HEK293 (cell line): ENCODE results near the gene DNAJC4.

ENCODE experiments used
- CTCF ChIA-PET: fragments of 350-600 bp; formaldehyde crosslinking; extraction: SDS; loops from one replicate; lab custom pipeline; 2021; ENCODE audit warnings: antibody characterized with exemption; lab: Yijun Ruan, JAX
- POLR2A ChIA-PET: fragments of 300-600 bp; formaldehyde crosslinking; extraction: SDS; loops from one replicate; lab custom pipeline; 2020; ENCODE audit warnings: antibody characterized with exemption, inconsistent platforms; lab: Yijun Ruan, JAX
- H3K27ac ChIP-seq: fragments of 200-500 bp; sonication (Bioruptor generic); 2 replicates; pipeline ENCODE4 v1.5.1; 2014; ENCODE audit warnings: low read depth, low read length, control low read depth, inconsistent platforms; ENCODE audit errors: extremely low read depth
- H3K36me3 ChIP-seq, 2 experiments: fragments of 200-500 bp in 1 of 2; sonication (Bioruptor generic) in 1 of 2; 1 replicate in 1 of 2; 2 replicates in 1 of 2; pipeline ENCODE4 v1.5.1; 2014 to 2017; ENCODE audit warnings: inconsistent platforms in 2 of 2, low read length in 2 of 2; ENCODE audit not compliant: control insufficient read depth in 2 of 2, insufficient read depth in 1 of 2
- H3K4me1 ChIP-seq: fragments of 200-500 bp; sonication (Bioruptor generic); 2 replicates; pipeline ENCODE4 v1.5.1; 2014; ENCODE audit warnings: mild to moderate bottlenecking, low read length, inconsistent platforms; ENCODE audit not compliant: control insufficient read depth, insufficient read depth
- H3K4me3 ChIP-seq: 2 replicates; pipeline ENCODE4 v1.5.1; 2011; ENCODE audit warnings: low read depth, mild to moderate bottlenecking, control low read depth, low read length, moderate library complexity
- H3K9me3 ChIP-seq: fragments of 200-500 bp; sonication (Bioruptor generic); 2 replicates; pipeline ENCODE4 v1.5.1; 2014; ENCODE audit warnings: low read depth, low read length, inconsistent platforms; ENCODE audit not compliant: control insufficient read depth, insufficient read depth
- GLIS1 ChIP-seq: fragments of 450-650 bp; formaldehyde crosslinking; IDR thresholded peaks from 2 replicates; pipeline ENCODE4 v1.5.1; 2016; ENCODE audit warnings: missing biosample characterization, missing genetic modification characterization
- GLIS2 ChIP-seq: fragments of 450-650 bp; formaldehyde crosslinking; IDR thresholded peaks from 2 replicates; pipeline ENCODE4 v1.5.1; 2016; ENCODE audit warnings: missing biosample characterization, missing genetic modification characterization
- KLF1 ChIP-seq: fragments of 450-650 bp; formaldehyde crosslinking; IDR thresholded peaks from 2 replicates; pipeline ENCODE4 v1.5.1; 2016; ENCODE audit warnings: missing biosample characterization, missing genetic modification characterization
- KLF17 ChIP-seq: fragments of 450-650 bp; formaldehyde crosslinking; IDR thresholded peaks from 2 replicates; pipeline ENCODE4 v1.5.1; 2016; ENCODE audit warnings: missing biosample characterization, missing genetic modification characterization
- KLF8 ChIP-seq: fragments of 450-650 bp; formaldehyde crosslinking; IDR thresholded peaks from 2 replicates; pipeline ENCODE4 v1.5.1; 2016; ENCODE audit warnings: missing biosample characterization, missing genetic modification characterization
- MZF1 ChIP-seq: fragments of 450-650 bp; formaldehyde crosslinking; IDR thresholded peaks from 2 replicates; pipeline ENCODE4 v1.5.1; 2017; ENCODE audit warnings: missing biosample characterization, missing genetic modification characterization, borderline replicate concordance
- SP2 ChIP-seq: fragments of 450-650 bp; formaldehyde crosslinking; IDR thresholded peaks from 2 replicates; pipeline ENCODE4 v1.5.1; 2016; ENCODE audit warnings: missing biosample characterization, missing genetic modification characterization
- ZBTB20 ChIP-seq: fragments of 450-650 bp; formaldehyde crosslinking; IDR thresholded peaks from 2 replicates; pipeline ENCODE4 v1.5.1; 2016; ENCODE audit warnings: missing biosample characterization, missing genetic modification characterization
- ZFHX2 ChIP-seq: fragments of 450-650 bp; formaldehyde crosslinking; conservative IDR thresholded peaks from 2 replicates; pipeline ENCODE4 v1.5.1; 2016; ENCODE audit warnings: missing biosample characterization, missing genetic modification characterization
- ZNF121 ChIP-seq: fragments of 450-650 bp; formaldehyde crosslinking; IDR thresholded peaks from 2 replicates; pipeline ENCODE4 v1.5.1; 2016; ENCODE audit warnings: missing biosample characterization, missing genetic modification characterization
- ZNF366 ChIP-seq: fragments of 450-650 bp; formaldehyde crosslinking; conservative IDR thresholded peaks from 2 replicates; pipeline ENCODE4 v1.5.1; 2016; ENCODE audit warnings: missing biosample characterization, missing genetic modification characterization
- ZNF600 ChIP-seq: fragments of 450-650 bp; formaldehyde crosslinking; IDR thresholded peaks from 2 replicates; pipeline ENCODE4 v1.5.1; 2016; ENCODE audit warnings: missing biosample characterization, missing genetic modification characterization
- TF ChIP-seq, protein P1 (sequence below): fragments of 450-650 bp; formaldehyde crosslinking; IDR thresholded peaks from 2 replicates; pipeline ENCODE4 v1.5.1; 2016; ENCODE audit warnings: missing biosample characterization, missing genetic modification characterization, low read depth
- TF ChIP-seq, protein P2 (sequence below): fragments of 450-650 bp; formaldehyde crosslinking; IDR thresholded peaks from 2 replicates; pipeline ENCODE4 v1.5.1; 2016; ENCODE audit warnings: missing biosample characterization, missing genetic modification characterization
- TF ChIP-seq, protein P3 (sequence below): fragments of 450-650 bp; formaldehyde crosslinking; IDR thresholded peaks from 2 replicates; pipeline ENCODE4 v1.5.1; 2017; ENCODE audit warnings: missing biosample characterization, missing genetic modification characterization

Gene DNAJC4

GRCh38 chr11:64241491-64242374 lies 11.4 kb downstream of the DNAJC4 start (continued):
- TF ChIP-seq, protein P1, sequence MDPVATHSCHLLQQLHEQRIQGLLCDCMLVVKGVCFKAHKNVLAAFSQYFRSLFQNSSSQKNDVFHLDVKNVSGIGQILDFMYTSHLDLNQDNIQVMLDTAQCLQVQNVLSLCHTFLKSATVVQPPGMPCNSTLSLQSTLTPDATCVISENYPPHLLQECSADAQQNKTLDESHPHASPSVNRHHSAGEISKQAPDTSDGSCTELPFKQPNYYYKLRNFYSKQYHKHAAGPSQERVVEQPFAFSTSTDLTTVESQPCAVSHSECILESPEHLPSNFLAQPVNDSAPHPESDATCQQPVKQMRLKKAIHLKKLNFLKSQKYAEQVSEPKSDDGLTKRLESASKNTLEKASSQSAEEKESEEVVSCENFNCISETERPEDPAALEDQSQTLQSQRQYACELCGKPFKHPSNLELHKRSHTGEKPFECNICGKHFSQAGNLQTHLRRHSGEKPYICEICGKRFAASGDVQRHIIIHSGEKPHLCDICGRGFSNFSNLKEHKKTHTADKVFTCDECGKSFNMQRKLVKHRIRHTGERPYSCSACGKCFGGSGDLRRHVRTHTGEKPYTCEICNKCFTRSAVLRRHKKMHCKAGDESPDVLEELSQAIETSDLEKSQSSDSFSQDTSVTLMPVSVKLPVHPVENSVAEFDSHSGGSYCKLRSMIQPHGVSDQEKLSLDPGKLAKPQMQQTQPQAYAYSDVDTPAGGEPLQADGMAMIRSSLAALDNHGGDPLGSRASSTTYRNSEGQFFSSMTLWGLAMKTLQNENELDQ (tag by site-specific recombination): no peak
- TF ChIP-seq MZF1: no peak

GRCh38 chr11:64243236-64243854 lies 13.0 kb downstream of the DNAJC4 start:
- CTCF ChIA-PET: interaction anchor here (0.6 to 2.2 kb wide), 7 partner anchors 8 to 112 kb away, joined by 3 to 13 read pairs (median 5); partner anchors contain the start of genes FERMT3 and PLCB3
- Histone ChIP-seq H3K27ac (no peak overlapping the region), H3K4me3 (no peak overlapping the region), H3K4me1 (no peaks in the 10 kb centered on the region), H3K36me3 (peaks cover 0 to 27% of the 10 kb centered on the region in 2 experiments; a peak in 1 of 3 replicates), H3K9me3 (no peaks in the 10 kb centered on the region)
- POLR2A ChIA-PET: interaction anchor here (0.8 to 7.2 kb wide), 10 partner anchors 8 to 74 kb away, joined by 3 to 96 read pairs (median 4); partner anchors contain the start of genes BAD, ESRRA, PRDX5 and STIP1
- peak; percentile 39; the same call in 1 of the 2 replicates for TF ChIP-seq ZBTB20 (tag by site-specific recombination)
- TF ChIP-seq ZNF121 (tag by site-specific recombination): no peak
- peak; percentile 49 for TF ChIP-seq GLIS2 (tag by site-specific recombination)
- TF ChIP-seq ZNF600 (tag by site-specific recombination): peak; percentile 73
- TF ChIP-seq, protein P2, sequence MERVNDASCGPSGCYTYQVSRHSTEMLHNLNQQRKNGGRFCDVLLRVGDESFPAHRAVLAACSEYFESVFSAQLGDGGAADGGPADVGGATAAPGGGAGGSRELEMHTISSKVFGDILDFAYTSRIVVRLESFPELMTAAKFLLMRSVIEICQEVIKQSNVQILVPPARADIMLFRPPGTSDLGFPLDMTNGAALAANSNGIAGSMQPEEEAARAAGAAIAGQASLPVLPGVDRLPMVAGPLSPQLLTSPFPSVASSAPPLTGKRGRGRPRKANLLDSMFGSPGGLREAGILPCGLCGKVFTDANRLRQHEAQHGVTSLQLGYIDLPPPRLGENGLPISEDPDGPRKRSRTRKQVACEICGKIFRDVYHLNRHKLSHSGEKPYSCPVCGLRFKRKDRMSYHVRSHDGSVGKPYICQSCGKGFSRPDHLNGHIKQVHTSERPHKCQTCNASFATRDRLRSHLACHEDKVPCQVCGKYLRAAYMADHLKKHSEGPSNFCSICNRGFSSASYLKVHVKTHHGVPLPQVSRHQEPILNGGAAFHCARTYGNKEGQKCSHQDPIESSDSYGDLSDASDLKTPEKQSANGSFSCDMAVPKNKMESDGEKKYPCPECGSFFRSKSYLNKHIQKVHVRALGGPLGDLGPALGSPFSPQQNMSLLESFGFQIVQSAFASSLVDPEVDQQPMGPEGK (tag by site-specific recombination): peak; percentile 60
- peak; percentile 28; the same call in 1 of the 2 replicates for TF ChIP-seq KLF8 (tag by site-specific recombination)
- TF ChIP-seq GLIS1 (tag by site-specific recombination): peak; percentile 87
- peak; percentile 23; the same call in 1 of the 2 replicates for TF ChIP-seq KLF17
- TF ChIP-seq KLF1 (tag by site-specific recombination): 0 out of 2 replicates have a peak, but pooled peaks have one; percentile 33
- peak; percentile 14; the same call in 1 of the 2 replicates for TF ChIP-seq SP2 (tag by site-specific recombination)
- no peak for TF ChIP-seq ZNF366 (tag by site-specific recombination)
- TF ChIP-seq, protein P3, sequence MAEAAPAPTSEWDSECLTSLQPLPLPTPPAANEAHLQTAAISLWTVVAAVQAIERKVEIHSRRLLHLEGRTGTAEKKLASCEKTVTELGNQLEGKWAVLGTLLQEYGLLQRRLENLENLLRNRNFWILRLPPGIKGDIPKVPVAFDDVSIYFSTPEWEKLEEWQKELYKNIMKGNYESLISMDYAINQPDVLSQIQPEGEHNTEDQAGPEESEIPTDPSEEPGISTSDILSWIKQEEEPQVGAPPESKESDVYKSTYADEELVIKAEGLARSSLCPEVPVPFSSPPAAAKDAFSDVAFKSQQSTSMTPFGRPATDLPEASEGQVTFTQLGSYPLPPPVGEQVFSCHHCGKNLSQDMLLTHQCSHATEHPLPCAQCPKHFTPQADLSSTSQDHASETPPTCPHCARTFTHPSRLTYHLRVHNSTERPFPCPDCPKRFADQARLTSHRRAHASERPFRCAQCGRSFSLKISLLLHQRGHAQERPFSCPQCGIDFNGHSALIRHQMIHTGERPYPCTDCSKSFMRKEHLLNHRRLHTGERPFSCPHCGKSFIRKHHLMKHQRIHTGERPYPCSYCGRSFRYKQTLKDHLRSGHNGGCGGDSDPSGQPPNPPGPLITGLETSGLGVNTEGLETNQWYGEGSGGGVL (tag by site-specific recombination): no peak
- peak; percentile 74 for TF ChIP-seq ZFHX2
